Activated T-cell treated with anti-CD3 and anti-CD28 coated beads for 1 hour (primary cell): ENCODE measurements around the gene IPO13.

ENCODE experiments used
- DNase-seq: peaks from one replicate; pipeline ENCODE4 v3.0.0-alpha.2; 2020; ENCODE audit warnings: low read depth

Gene IPO13

DNA sequence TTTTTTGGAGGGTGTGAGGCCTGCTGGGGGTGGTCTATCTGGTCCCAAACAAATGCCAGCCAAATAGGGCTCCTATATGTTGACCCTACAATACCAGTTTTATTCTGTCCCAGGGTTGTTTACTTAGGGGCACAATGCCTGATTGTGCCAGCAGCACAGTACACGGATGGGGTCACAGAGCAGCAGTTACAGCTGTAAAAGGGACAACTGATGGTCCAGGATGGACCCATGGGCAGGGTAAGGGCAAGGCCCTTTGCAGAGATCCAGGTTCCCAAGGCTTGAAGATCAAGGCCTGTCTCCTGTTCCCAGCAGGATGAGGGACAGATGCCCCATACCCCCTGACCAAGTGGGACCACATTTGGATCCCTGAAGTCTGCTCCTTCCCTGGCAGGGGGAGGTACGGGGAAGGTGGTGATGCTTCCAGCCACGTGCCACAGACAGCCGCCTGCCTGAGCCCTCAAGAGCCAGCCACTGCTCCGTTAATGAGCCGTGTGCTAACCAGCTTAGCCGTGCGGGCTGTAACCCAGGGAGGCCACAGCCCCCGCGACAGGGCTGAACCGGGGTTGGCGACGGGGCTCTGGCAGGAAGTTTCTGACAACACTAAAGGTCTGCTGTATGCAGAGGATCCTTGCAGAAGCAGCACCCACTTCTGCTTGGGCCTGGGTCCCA is 66.3 kb downstream of the IPO13 start:
- no peak for DNase-seq

DNA sequence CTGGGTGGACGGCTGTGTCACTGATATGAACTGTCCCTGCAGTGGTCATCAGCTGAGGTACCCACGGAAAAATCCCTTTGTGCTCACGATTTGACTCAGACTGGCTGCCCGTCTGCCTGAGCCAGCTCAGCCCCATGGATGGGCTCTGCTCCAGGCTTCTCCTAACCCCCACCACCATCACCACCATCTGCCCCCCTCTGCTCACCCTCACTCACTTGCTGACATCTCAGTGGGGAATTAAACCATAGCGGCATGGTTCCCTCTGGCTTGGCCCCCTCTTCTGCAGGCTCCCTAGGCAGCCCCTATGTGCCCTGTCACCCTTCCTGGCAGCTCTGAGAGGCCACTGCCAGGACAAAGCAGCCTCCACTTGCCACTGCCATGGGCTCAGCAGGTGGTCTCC is 67.2 kb downstream of the IPO13 start:
- no peak for DNase-seq

DNA sequence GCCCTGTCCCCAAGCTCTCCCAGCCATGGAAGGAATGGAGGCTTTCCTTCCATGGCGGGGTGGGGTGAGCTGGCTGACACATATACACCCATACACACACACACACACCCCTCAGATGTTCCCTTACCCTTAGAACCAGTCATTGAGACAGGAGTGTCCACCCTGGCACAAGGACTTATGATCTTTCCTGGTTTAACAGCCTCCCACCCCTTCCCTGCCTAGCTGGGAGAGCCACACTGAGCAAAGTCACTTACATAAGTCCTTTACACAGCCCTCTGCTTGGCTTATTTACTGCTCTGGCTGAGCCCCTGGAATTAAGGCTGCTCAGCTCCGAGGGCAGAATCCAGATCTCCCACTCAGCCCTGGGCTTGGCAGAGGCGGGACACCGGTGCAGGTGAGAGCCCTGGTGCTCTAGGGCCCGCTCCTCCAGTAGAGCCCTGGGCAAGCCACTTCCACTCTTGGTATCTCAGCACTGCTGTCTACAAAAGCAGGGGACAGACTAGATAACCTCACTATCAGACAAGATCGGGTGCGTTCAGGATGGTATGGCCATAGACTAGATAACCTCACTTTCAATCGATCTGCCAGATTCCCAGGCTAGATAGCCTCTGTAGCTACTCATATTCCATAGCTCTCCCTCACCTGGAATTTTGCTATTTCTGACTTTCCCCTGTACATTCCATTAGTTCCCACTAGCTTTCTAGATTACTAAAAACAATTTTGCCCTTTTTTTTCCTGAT is 67.8 kb downstream of the IPO13 start:
- DNase-seq = no peak

DNA sequence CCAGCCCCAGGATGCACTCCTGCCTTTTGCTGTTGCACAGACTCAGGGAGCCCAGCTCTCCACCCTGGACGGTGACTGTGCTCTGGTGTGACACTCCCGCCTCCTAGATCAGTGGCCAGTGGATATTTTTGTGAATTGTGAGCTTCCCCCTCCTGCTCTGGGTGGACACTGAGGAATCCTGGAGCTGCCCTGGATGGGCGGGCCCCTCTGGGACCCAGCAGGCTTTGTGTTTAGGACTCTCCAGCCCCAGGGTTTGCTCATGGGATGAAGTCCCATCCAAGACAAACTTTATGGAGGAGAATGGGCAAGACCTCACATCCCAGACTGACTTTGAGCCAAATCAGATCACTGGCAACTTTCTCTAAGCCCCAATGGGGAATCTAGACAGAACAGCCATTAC is 68.5 kb downstream of the IPO13 start:
- DNase-seq = no peak

DNA sequence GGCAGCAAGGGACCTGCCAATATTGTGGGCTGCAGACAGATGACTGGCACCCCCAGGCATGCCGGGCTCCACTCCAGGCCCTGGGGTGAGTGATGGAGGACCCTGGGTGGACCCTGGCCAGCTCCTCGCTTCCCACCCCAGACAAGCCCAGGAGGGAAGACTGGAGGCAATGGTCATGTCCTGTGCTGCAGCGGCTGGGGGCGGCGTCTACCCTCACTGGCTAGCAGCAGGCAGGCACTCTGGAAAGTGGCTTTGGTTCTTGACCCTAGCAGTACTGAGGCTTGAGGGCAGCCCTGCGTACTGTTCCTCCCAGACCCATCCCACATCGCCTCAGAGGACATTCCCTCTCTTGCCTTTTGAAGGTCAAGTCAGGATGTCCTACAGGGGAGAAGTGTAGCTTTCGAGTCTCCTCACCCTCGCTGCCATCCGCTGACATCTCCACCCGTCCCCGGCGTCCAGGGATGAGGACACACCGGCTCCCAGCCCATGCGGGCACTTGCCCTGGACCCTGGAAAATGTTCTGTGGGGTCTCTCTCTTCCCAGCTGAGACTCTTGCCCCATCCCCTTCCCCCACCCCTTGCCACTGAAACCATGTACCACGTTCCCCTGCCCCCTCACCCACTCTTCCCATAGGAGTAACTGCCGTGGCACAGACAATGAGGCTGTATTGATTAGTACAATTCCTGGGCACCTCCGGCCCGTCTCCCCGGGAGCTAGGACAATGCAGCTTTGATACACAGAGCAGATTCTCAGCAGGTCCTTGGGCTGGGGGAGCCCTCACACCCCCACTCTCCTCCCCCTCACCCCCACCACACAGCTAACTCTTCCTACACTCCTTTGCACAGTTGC is 69.5 kb downstream of the IPO13 start:
- DNase-seq = no peak

DNA sequence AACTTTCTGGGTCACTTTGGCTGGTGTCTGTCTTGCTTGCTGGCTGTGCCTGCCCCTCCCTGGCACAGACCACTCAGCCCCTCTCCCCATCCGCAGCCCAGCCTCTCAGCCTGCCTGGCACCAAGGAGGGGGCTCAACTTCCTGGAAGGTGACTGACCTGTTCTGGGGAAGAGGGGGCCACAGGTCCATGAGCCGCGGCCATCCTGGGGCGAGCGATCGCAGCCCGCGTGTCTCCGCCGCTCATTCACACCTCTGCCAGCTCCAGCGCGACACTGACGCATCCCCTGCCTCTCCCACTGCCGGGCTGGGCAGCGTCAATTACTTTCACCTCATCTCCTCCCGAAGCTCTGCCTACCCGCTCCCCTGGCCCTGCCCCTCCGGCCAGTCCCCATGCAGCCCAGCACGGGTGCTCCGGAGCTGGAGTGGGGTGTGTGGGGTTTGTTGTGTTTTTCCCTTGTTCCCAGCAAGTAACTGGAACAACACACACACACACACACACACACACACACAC is 70.2 kb downstream of the IPO13 start:
- no peak for DNase-seq
